Upper lobe of left lung (tissue), 6 donors: ENCODE results near the gene OR4D9. TPM values are rescaled to one million over a fixed set of nuclear protein-coding genes. Genes with fewer than 3 reads are reported as not detected.
"Not testable (repeated sequence)": the region's sequence is repeated elsewhere in the genome, so short reads cannot be mapped to it uniquely, and the experiment has no call there.

Source experiments
- ATAC-seq, 2 donors: fragments of 200-7000 bp; cut with Tn5 transposase; one replicate each; pipeline ENCODE4 v1.9.1; 2022; ENCODE audit warnings: mild to moderate bottlenecking in 2 of 2, moderate library complexity in 2 of 2; ENCODE audit not compliant: low FRiP score in 2 of 2
- DNase-seq, 2 donors: peaks; one replicate each; pipeline ENCODE4 v3.0.0-alpha.2; 2019 to 2020
- H3K27ac ChIP-seq, 4 donors: fragments of 200-600 bp; sonication (generic); one replicate each; pipeline ENCODE4 v1.5.1; 2016 to 2019
- H3K27me3 ChIP-seq, 4 donors: fragments of 200-600 bp; sonication (generic); one replicate each; pipeline ENCODE4 v1.5.1; 2017 to 2019
- H3K36me3 ChIP-seq, 4 donors: fragments of 200-600 bp; sonication (generic); one replicate each; pipeline ENCODE4 v1.5.1; 2016 to 2019
- H3K4me1 ChIP-seq, 4 donors: fragments of 200-600 bp; sonication (generic); one replicate each; pipeline ENCODE4 v1.5.1; 2018 to 2019
- H3K4me3 ChIP-seq, 4 donors: fragments of 200-600 bp; sonication (generic); one replicate each; pipeline ENCODE4 v1.5.1; 2017 to 2019; ENCODE audit warnings: mild to moderate bottlenecking in 2 of 4, moderate library complexity in 1 of 4
- H3K9me3 ChIP-seq, 4 donors: fragments of 200-600 bp; sonication (generic); one replicate each; pipeline ENCODE4 v1.5.1; 2018 to 2019
- EP300 ChIP-seq, 4 donors: sonication (generic); formaldehyde crosslinking; IDR thresholded peaks; one replicate each; pipeline ENCODE4 v1.5.1; 2017; ENCODE audit warnings: antibody characterized with exemption in 4 of 4, control low read depth in 2 of 4
- POLR2A ChIP-seq, 4 donors: fragments of 450-650 bp; IDR thresholded peaks; one replicate each; pipeline ENCODE4 v1.5.1; 2016 to 2017; ENCODE audit warnings: antibody characterized with exemption in 4 of 4, mild to moderate bottlenecking in 2 of 4
- POLR2AphosphoS5 ChIP-seq, 2 donors: sonication (generic); formaldehyde crosslinking; IDR thresholded peaks; one replicate each; pipeline ENCODE4 v1.5.1; 2017; ENCODE audit warnings: antibody characterized with exemption in 2 of 2
- WGBS, 2 donors: methylation state at CpG; one replicate each; pipeline ENCODE4 v1.1.5; 2017 to 2018; 5-methylcytosine and 5-hydroxymethylcytosine counted together
- total RNA-seq, 6 donors: library from RNA; depleted of rRNA in 4 of 6; stranded (reverse); fragments of >200 nt in 4 of 6; gene quantifications; one replicate each; pipeline versions ENCODE4 v1.1.0 to v1.2.1, GENCODE V29; 2016 to 2021
- TF ChIP-seq, protein P1 (sequence below), 6 experiments: fragments of 450-650 bp in 4 of 6; fragments of 200-600 bp in 2 of 6; sonication (generic) in 2 of 6; IDR thresholded peaks; one replicate each; pipeline ENCODE4 v1.5.1; 2016 to 2019; ENCODE audit warnings: antibody characterized with exemption in 6 of 6
- donor health status: DM: no; HTN: no; CAD: no; lungs with moderate emphysema.
- donor health status: DM: no; HTN: yes; CAD: no; lungs with severe emphysema.

Gene OR4D9
- total RNA-seq, 6 donors from 2014 or later, result not detected

- no peaks in the 10 kb centered on the region for H3K9me3 ChIP-seq
- WGBS, 2 donors, result 79 to 87% methylated on average over 3 of the region's 3 CpGs
- H3K27ac ChIP-seq, result no peak overlapping the region
- no peaks in the 10 kb centered on the region for H3K4me1 ChIP-seq
- DNase-seq, result no peak
- no peak overlapping the region for H3K4me3 ChIP-seq
- no peaks in the 10 kb centered on the region for H3K27me3 ChIP-seq
- TF ChIP-seq, protein P1, sequence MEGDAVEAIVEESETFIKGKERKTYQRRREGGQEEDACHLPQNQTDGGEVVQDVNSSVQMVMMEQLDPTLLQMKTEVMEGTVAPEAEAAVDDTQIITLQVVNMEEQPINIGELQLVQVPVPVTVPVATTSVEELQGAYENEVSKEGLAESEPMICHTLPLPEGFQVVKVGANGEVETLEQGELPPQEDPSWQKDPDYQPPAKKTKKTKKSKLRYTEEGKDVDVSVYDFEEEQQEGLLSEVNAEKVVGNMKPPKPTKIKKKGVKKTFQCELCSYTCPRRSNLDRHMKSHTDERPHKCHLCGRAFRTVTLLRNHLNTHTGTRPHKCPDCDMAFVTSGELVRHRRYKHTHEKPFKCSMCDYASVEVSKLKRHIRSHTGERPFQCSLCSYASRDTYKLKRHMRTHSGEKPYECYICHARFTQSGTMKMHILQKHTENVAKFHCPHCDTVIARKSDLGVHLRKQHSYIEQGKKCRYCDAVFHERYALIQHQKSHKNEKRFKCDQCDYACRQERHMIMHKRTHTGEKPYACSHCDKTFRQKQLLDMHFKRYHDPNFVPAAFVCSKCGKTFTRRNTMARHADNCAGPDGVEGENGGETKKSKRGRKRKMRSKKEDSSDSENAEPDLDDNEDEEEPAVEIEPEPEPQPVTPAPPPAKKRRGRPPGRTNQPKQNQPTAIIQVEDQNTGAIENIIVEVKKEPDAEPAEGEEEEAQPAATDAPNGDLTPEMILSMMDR (IDR thresholded peaks at IDR 0.05), result no peak
- TF ChIP-seq EP300 (IDR thresholded peaks at IDR 0.05) (no peak), POLR2A (IDR thresholded peaks at IDR 0.05) (no peak), POLR2AphosphoS5 (IDR thresholded peaks at IDR 0.05) (no peak)
- no peaks in the 10 kb centered on the region for H3K36me3 ChIP-seq
- no peak for ATAC-seq
These were observed 31.0 kb upstream of the OR4D9 start for GRCh38 chr11:59480359-59480758.

- no peaks in the 10 kb centered on the region for H3K4me1 ChIP-seq
- DNase-seq (no peak), ATAC-seq (no peak)
- 38 to 86% methylated on average over 1 of the region's 1 CpG for WGBS, 2 donors
- TF ChIP-seq EP300 (IDR thresholded peaks at IDR 0.05) (no peak), POLR2A (IDR thresholded peaks at IDR 0.05) (no peak), POLR2AphosphoS5 (IDR thresholded peaks at IDR 0.05) (no peak)
- TF ChIP-seq, protein P1 (IDR thresholded peaks at IDR 0.05), result no peak
- H3K36me3 ChIP-seq, result no peaks in the 10 kb centered on the region
- H3K9me3 ChIP-seq, result no peaks in the 10 kb centered on the region
- no peak overlapping the region for H3K27ac ChIP-seq
- H3K4me3 ChIP-seq, result no peak overlapping the region
- no peaks in the 10 kb centered on the region for H3K27me3 ChIP-seq
These were observed 9.4 kb upstream of the OR4D9 start for GRCh38 chr11:59501931-59502330.

DNA sequence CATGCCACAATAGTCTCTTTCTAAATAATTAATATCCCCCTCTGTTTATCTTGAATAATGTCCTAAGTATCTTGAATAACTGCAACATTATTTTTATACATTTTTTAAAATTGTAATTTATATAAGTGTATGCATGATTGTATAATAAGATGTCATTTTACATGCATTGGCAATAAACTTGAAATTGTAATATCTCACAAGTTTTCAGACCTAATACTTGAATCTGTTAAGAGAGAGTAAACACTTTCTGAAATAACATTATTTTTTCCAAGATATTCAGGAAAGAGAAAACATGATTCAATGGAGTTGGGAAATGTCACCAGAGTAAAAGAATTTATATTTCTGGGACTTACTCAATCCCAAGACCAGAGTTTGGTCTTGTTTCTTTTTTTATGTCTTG lies 8.1 kb upstream of the OR4D9 start, which contains the start of gene OR4D11:
Gene OR4D11 (plus strand): TSS at position 301 of the 400 bp plus-strand sequence. CDS start 0 bp downstream, at position 301.
- Histone ChIP-seq H3K36me3 (no peaks in the 10 kb centered on the region), H3K27me3 (no peaks in the 10 kb centered on the region), H3K4me1 (no peaks in the 10 kb centered on the region), H3K9me3 (no peaks in the 10 kb centered on the region), H3K4me3 (no peak within 1 kb of the TSS), H3K27ac (no peak within 1 kb of the TSS)
- DNase-seq, result no peak
- TF ChIP-seq POLR2AphosphoS5 (IDR thresholded peaks at IDR 0.05), result no peak
- TF ChIP-seq POLR2A (IDR thresholded peaks at IDR 0.05), result no peak
- TF ChIP-seq EP300 (IDR thresholded peaks at IDR 0.05), result no peak
- ATAC-seq, result no peak

GRCh38 chr11:59511675-59512074 lies 336 bp downstream of the OR4D9 start:
- TF ChIP-seq POLR2AphosphoS5 (IDR thresholded peaks at IDR 0.05), result no peak
- TF ChIP-seq, protein P1 (IDR thresholded peaks at IDR 0.05), result no peak
- no peak for TF ChIP-seq EP300 (IDR thresholded peaks at IDR 0.05)
- TF ChIP-seq POLR2A (IDR thresholded peaks at IDR 0.05), result no peak
- DNase-seq (no peak), ATAC-seq (no peak)
- peaks cover 0 to 14% (median 10%) of the 10 kb centered on the region in 4 donors for H3K4me1 ChIP-seq
- 65 to 75% methylated on average over 1 of the region's 1 CpG for WGBS, 2 donors
- no peak overlapping the region for H3K27ac ChIP-seq
- H3K27me3 ChIP-seq, result no peaks in the 10 kb centered on the region
- H3K36me3 ChIP-seq, result no peaks in the 10 kb centered on the region
- H3K4me3 ChIP-seq, result no peak overlapping the region
- no peaks in the 10 kb centered on the region for H3K9me3 ChIP-seq

DNA sequence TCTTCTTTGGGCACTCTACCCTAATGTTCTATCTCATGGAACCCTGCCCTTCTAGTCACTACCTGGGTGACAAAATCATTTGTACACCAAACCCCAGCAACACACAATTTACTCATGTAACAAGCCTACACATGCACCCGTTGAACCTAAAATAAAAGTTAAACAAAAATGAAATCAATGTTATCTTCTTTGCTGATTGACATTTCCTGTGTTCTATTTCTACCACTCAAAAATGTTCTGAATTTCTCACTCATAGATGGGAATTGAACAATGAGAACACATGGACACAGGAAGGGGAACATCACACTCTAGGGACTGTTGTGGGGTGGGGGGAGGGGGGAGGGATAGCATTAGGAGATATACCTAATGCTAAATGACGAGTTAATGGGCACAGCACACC lies 8.8 kb downstream of the OR4D9 start:
- not testable (repeated sequence) for H3K36me3 ChIP-seq, ATAC-seq, H3K4me3 ChIP-seq, H3K4me1 ChIP-seq, H3K27ac ChIP-seq, H3K27me3 ChIP-seq, H3K9me3 ChIP-seq, DNase-seq
- WGBS, 2 donors, result 55 to 65% methylated on average over 2 of the region's 2 CpGs

GRCh38 chr11:59520741-59521140 lies 9.4 kb downstream of the OR4D9 start:
- Histone ChIP-seq H3K4me1 (no peaks in the 10 kb centered on the region), H3K9me3 (no peaks in the 10 kb centered on the region), H3K27ac (no peak overlapping the region), H3K36me3 (no peaks in the 10 kb centered on the region), H3K4me3 (no peak overlapping the region), H3K27me3 (no peaks in the 10 kb centered on the region)
- no peak for DNase-seq
- no peak for ATAC-seq
- 77 to 86% methylated on average over 5 of the region's 5 CpGs for WGBS, 2 donors
- TF ChIP-seq POLR2A (IDR thresholded peaks at IDR 0.05) (no peak), EP300 (IDR thresholded peaks at IDR 0.05) (no peak), POLR2AphosphoS5 (IDR thresholded peaks at IDR 0.05) (no peak)
- TF ChIP-seq, protein P1 (IDR thresholded peaks at IDR 0.05), result no peak
